ENCODE data around the gene CTBP1.
"Not testable (repeated sequence)": the region's sequence is repeated elsewhere in the genome, so short reads cannot be mapped to it uniquely, and the experiment has no call there.

CTBP1 gene

GRCh38 chr4:1248245-1249147 lies at the start of gene CTBP1:
Gene CTBP1 (minus strand): TSS chr4:1249130. CDS start chr4:1241331, 7,799 bp downstream.
- DNase-seq (ENCODE audit: low read depth in 2 of 2), result peak; percentile 65 to 68

DNA sequence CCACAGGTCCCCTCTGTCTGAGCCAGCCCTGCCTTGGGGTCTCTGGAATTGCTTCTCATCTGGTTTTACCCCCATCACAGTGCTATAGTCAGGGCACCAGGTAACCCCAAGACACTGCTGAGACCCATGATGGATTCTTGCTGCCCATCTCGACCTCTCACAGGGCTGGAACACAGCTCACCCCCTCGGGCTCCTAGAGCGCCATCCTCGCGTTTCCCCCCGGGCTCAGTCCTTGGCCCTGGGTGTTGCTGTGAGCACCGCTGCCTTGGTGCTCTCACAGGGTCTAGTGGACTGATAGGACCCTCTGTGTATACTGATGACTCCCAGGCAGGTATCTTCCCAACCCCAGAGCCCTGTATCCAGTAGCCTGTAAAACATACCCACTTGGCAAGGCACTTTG lies 49.5 kb upstream of the CTBP1 start:
- no peak for DNase-seq (ENCODE audit: low read depth in 2 of 2)

GRCh38 chr4:1297456-1298325 lies 48.8 kb upstream of the CTBP1 start:
- DNase-seq (ENCODE audit: low read depth in 2 of 2), result no peak

DNA sequence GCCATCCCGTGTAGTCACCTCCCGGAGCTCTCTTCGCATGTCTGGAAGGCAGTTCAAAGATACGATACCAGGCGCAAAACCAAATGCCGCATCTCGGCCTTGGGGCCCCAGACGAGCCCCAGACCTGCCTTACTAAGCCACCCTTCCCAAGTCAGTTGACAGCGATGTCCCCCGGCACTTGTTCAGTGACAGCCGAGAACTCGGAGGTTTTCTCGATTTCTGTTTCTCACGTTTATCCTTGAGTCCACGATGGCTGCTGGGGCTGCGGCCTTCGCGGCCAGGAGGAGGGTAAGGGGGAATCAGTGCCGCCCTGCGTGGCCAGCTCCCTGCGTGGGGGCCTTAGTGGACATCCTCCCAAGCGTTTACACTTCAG lies 48.1 kb upstream of the CTBP1 start:
- DNase-seq (ENCODE audit: low read depth in 2 of 2), result no peak

DNA sequence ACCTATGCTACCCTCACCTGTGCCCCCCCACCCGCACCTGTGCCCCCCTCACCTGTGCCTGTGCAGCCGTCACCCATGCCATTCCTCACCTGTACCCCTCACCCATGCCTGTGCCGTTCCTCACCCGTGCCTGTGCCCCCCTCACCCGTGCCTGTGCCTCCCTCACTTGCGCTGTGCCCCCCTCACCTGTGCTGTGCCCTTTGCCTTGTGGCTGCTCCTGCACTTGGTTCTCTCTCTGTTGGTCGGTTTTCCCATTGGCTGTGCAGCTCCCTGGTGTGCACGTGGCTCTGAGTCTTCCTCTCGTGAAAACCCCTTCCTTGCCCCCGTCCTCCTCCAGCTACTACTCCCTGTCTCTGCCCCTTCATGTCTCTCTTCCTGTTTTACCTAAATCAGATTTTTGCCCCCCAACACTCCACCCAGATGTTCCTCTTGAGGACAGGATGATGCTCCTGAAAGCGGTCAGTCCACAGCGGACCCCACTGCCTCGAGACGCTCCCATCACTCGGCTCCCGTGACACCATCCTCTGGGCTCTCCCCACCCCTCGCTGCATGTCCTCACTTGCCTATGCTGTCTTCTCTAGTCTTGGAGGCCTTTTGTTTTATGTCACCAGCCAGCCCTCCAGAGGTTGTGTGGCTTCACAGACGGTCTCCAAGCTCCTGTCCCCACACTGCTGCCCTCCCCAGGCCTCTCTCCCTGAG lies 47.5 kb upstream of the CTBP1 start:
- DNase-seq (ENCODE audit: low read depth in 2 of 2), result no peak

- no peak for DNase-seq (ENCODE audit: low read depth in 2 of 2)
Observed at GRCh38 chr4:1295405-1296055, 46.6 kb upstream of the CTBP1 start.

- DNase-seq (ENCODE audit: low read depth in 2 of 2), result no peak
Observed at GRCh38 chr4:1294891-1295290, 46.0 kb upstream of the CTBP1 start.

GRCh38 chr4:1294424-1294823 lies 45.5 kb upstream of the CTBP1 start:
- no peak for DNase-seq (ENCODE audit: low read depth in 2 of 2)

DNA sequence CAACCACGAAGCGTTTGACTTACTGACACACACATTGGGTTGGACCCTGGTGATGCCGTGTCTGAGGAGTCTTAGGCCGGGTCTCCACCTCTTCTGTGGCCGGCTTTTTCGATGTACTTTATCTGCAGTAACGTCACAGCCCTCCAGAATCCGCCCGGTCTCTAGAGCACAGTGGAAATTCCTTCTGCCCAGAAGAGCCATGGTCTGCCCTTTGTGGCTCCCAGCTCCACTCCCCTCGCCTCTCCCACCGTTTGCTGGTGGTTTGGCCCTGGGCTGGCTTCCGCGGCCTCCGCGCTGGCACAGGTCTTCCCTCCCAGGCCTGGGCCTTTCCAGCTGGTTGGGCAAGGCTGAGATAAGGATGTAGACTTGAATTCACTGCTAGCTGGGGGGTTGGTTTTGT lies 45.1 kb upstream of the CTBP1 start:
- DNase-seq (ENCODE audit: low read depth in 2 of 2), result no peak

DNA sequence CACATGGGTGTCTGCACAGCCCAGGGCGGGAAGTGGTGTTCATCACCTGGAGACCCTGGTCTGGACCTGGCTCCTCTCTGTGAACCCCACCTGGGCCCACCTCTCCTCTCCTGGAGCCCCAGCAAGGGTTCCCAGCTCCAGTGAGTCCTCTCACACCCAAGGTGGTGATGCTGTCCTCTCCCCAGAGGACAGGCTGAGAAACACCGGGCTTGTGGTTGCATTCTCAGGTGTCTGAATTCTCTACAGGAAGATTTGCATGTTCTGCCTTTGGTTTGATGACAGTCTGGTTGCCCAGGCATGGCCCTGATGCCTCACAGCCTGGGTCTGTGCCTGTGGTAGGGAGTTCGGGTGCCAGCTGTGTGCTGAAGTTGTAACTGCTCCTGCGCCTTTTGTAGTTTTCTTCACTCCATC lies 44.6 kb upstream of the CTBP1 start:
- no peak for DNase-seq (ENCODE audit: low read depth in 2 of 2)

GRCh38 chr4:1292703-1293011 lies 43.7 kb upstream of the CTBP1 start:
- not testable (repeated sequence) for DNase-seq (ENCODE audit: low read depth in 2 of 2)

- DNase-seq (ENCODE audit: low read depth in 2 of 2), result no peak
Observed at GRCh38 chr4:1291996-1292702, 43.2 kb upstream of the CTBP1 start.

DNA sequence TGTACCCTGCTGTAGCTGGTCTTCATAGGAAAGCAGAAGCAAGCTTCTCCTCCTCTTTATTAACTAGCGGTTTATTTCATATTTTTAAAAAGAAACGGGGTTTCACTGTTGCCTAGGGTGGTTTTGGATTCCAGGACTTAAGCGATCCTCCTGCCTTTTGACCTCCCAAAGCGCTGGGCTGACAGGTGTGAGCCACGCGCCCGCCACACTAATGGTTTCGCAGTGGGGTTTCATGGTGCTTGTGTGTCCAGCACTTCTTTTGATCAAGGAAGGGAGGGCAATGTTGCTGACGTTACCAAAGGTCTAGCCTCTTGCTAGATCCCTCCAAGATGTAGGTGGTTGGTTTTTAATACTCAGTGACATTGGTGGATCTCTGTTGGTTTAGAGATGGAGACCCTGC lies 42.2 kb upstream of the CTBP1 start:
- no peak for DNase-seq (ENCODE audit: low read depth in 2 of 2)

GRCh38 chr4:1290165-1290977 lies 41.4 kb upstream of the CTBP1 start:
- DNase-seq (ENCODE audit: low read depth in 2 of 2), result no peak

- peak; percentile 94 to 95 for DNase-seq (ENCODE audit: low read depth in 2 of 2)
Observed at GRCh38 chr4:1289207-1290164, 40.6 kb upstream of the CTBP1 start, which contains the start of gene MAEA. Gene MAEA (plus strand): TSS chr4:1289891. CDS start chr4:1289914, 23 bp downstream.

DNA sequence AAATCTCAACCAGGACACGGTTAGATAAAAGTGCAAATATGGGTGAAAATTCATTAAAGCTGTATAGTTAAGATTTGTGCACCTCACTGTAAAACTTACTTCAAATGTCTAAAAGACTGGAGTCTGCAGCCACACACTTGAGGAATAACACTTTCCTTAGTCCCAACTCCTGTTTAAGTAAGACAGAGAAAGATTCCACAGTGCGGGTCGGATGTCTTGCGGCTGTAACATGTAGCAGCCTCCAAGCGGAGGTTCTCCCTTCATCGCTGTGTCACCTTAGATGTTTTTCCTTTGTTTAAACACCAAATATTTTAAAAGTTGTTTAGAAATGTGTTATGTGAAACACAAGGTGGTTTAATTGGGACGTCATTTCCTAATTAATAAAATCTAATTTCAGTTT lies 39.9 kb upstream of the CTBP1 start:
- DNase-seq (ENCODE audit: low read depth in 2 of 2), result no peak

- peak; percentile 23 to 34 for DNase-seq (ENCODE audit: low read depth in 2 of 2)
Observed at GRCh38 chr4:1285790-1286553, 37.0 kb upstream of the CTBP1 start.

GRCh38 chr4:1285151-1285789 lies 36.3 kb upstream of the CTBP1 start:
- no peak for DNase-seq (ENCODE audit: low read depth in 2 of 2)

Measured in activated CD4-positive, alpha-beta T cell treated with anti-CD3 and anti-CD28 coated beads for 24 hours (primary cell).